HG02610 (cell line): Measurements from ENCODE around the gene C16orf54.
A peak's percentile ranks its signal among the peaks of the same experiment; 100 is the strongest.
"Not testable (repeated sequence)": the region's sequence is repeated elsewhere in the genome, so short reads cannot be mapped to it uniquely, and the experiment has no call there.

Experiments
- ATAC-seq: cut with Tn5 transposase; IDR thresholded peaks from one replicate; pipeline ENCODE4 v1.9.1; 2021; ENCODE audit warnings: mild to moderate bottlenecking, moderate library complexity; ENCODE audit not compliant: unreplicated experiment

C16orf54 gene

GRCh38 chr16:29769507-29769906, 23.7 kb upstream of the C16orf54 start:
- no peak for ATAC-seq

- no peak for ATAC-seq
Observed at GRCh38 chr16:29767062-29767461, 21.3 kb upstream of the C16orf54 start.

- no peak for ATAC-seq
Observed at GRCh38 chr16:29766571-29766970, 20.8 kb upstream of the C16orf54 start.

- no peak for ATAC-seq
Observed at GRCh38 chr16:29765167-29766032, 19.6 kb upstream of the C16orf54 start.

GRCh38 chr16:29763326-29763725, 17.5 kb upstream of the C16orf54 start:
- no peak for ATAC-seq

- ATAC-seq = no peak
Observed at GRCh38 chr16:29761882-29762281, 16.1 kb upstream of the C16orf54 start.

GRCh38 chr16:29761280-29761651, 15.5 kb upstream of the C16orf54 start:
- not testable (repeated sequence) for ATAC-seq

GRCh38 chr16:29760567-29761279, 14.9 kb upstream of the C16orf54 start:
- no peak for ATAC-seq

- ATAC-seq = no peak
Observed at GRCh38 chr16:29757950-29758466, 12.2 kb upstream of the C16orf54 start.

- not testable (repeated sequence) for ATAC-seq
Observed at GRCh38 chr16:29757086-29757485, 11.3 kb upstream of the C16orf54 start.

- ATAC-seq = no peak
Observed at GRCh38 chr16:29756654-29757053, 10.9 kb upstream of the C16orf54 start.

- no peak for ATAC-seq
Observed at GRCh38 chr16:29753516-29753915, 7.7 kb upstream of the C16orf54 start.

- ATAC-seq = not testable (repeated sequence)
Observed at GRCh38 chr16:29748760-29749149, 3.0 kb upstream of the C16orf54 start.

GRCh38 chr16:29747947-29748759, 2.4 kb upstream of the C16orf54 start:
- ATAC-seq = no peak

- ATAC-seq = not testable (repeated sequence)
Observed at GRCh38 chr16:29746518-29746917, 728 bp upstream of the C16orf54 start.

GRCh38 chr16:29745121-29745852, 503 bp downstream of the C16orf54 start:
- ATAC-seq = peak; percentile 34

GRCh38 chr16:29744541-29745101, 1.2 kb downstream of the C16orf54 start:
- no peak for ATAC-seq

GRCh38 chr16:29743827-29744531, 1.8 kb downstream of the C16orf54 start:
- ATAC-seq = no peak

GRCh38 chr16:29743475-29743826, 2.3 kb downstream of the C16orf54 start:
- ATAC-seq = no peak
